ENCODE measurements around the gene RPS6KC1. TPM values are rescaled to one million over a fixed set of nuclear protein-coding genes. Genes with fewer than 3 reads are reported as not detected.
"Not testable (repeated sequence)": the region's sequence is repeated elsewhere in the genome, so short reads cannot be mapped to it uniquely, and the experiment has no call there.

RPS6KC1 gene
- polyA plus RNA-seq, 4 donors = 5.7 to 11.1 (median 5.8) TPM

- no peak for FAIRE-seq
- no peak overlapping the region for H3K27ac ChIP-seq (ENCODE audit: low read depth in 1 of 3, low read length in 2 of 3)
Observed at GRCh38 chr1:213135572-213135971, 84.5 kb downstream of the RPS6KC1 start.

GRCh38 chr1:213136190-213136917 is 85.3 kb downstream of the RPS6KC1 start:
- no peaks in the 10 kb centered on the region for H3K27me3 ChIP-seq (ENCODE audit: control insufficient read depth in 3 of 3, insufficient read depth in 3 of 3, low read length in 3 of 3)
- no peaks in the 10 kb centered on the region for H3K36me3 ChIP-seq (ENCODE audit: control insufficient read depth in 3 of 3, insufficient read depth in 2 of 3, low read depth in 1 of 3, low read length in 3 of 3)
- no peak overlapping the region for H3K4me3 ChIP-seq (ENCODE audit: low read depth in 1 of 3, low read length in 3 of 3)
- no peak overlapping the region for H3K27ac ChIP-seq (ENCODE audit: low read depth in 1 of 3, low read length in 2 of 3)
- peaks cover 0 to 3% (median 0%) of the 10 kb centered on the region in 3 donors for H3K4me1 ChIP-seq (ENCODE audit: control insufficient read depth in 3 of 3, insufficient read depth in 2 of 3, low read depth in 1 of 3, low read length in 2 of 3)
- WGBS, 3 donors = 25 to 57% (median 52%) methylated on average over 5 of the region's 5 CpGs
- DNase-seq (peak; percentile 48 to 66), FAIRE-seq (no peak)
- H3K9me3 ChIP-seq (ENCODE audit: control insufficient read depth in 2 of 2, insufficient read depth in 1 of 2, low read depth in 1 of 2, low read length in 1 of 2) = no peaks in the 10 kb centered on the region

More at GRCh38 chr1:213135572-213135971, 84.5 kb downstream of the RPS6KC1 start:
- H3K36me3 ChIP-seq (ENCODE audit: control insufficient read depth in 3 of 3, insufficient read depth in 2 of 3, low read depth in 1 of 3, low read length in 3 of 3) = no peaks in the 10 kb centered on the region
- H3K4me1 ChIP-seq (ENCODE audit: control insufficient read depth in 3 of 3, insufficient read depth in 2 of 3, low read depth in 1 of 3, low read length in 2 of 3) = peaks cover 0 to 3% (median 0%) of the 10 kb centered on the region in 3 donors
- H3K4me3 ChIP-seq (ENCODE audit: low read depth in 1 of 3, low read length in 3 of 3) = no peak overlapping the region
- peak; percentile 6 to 12 for DNase-seq
- H3K27me3 ChIP-seq (ENCODE audit: control insufficient read depth in 3 of 3, insufficient read depth in 3 of 3, low read length in 3 of 3) = no peaks in the 10 kb centered on the region
- H3K9me3 ChIP-seq (ENCODE audit: control insufficient read depth in 2 of 2, insufficient read depth in 1 of 2, low read depth in 1 of 2, low read length in 1 of 2) = no peaks in the 10 kb centered on the region

DNA sequence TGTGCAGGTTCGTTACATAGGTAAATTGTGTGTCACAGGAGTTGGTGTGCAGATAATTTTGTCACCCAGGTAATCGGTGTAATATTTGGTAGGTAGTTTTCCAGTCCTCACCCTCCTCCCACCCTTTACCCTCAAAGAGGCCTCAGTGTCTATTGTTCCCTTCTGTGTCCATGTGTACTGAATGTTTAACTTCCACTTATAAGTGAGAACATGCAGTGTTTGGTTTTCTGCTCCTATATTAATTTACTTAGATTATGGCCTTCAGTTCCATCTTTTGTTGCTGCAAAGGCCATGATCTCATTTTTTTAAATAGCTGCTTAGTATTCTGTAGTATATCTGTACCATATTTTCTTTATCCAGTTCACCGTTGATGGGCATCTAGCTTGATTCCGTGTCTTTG is 87.3 kb downstream of the RPS6KC1 start:
- DNase-seq (no peak), FAIRE-seq (no peak)
- H3K4me3 ChIP-seq (ENCODE audit: low read depth in 1 of 3, low read length in 3 of 3) = no peak overlapping the region
- no peaks in the 10 kb centered on the region for H3K9me3 ChIP-seq (ENCODE audit: control insufficient read depth in 2 of 2, insufficient read depth in 1 of 2, low read depth in 1 of 2, low read length in 1 of 2)
- no peaks in the 10 kb centered on the region for H3K27me3 ChIP-seq (ENCODE audit: control insufficient read depth in 3 of 3, insufficient read depth in 3 of 3, low read length in 3 of 3)
- H3K27ac ChIP-seq (ENCODE audit: low read depth in 1 of 3, low read length in 2 of 3) = no peak overlapping the region
- WGBS, 3 donors = 88 to 96% (median 92%) methylated on average over 4 of the region's 4 CpGs
- peaks cover 0 to 3% (median 0%) of the 10 kb centered on the region in 3 donors for H3K4me1 ChIP-seq (ENCODE audit: control insufficient read depth in 3 of 3, insufficient read depth in 2 of 3, low read depth in 1 of 3, low read length in 2 of 3)
- H3K36me3 ChIP-seq (ENCODE audit: control insufficient read depth in 3 of 3, insufficient read depth in 2 of 3, low read depth in 1 of 3, low read length in 3 of 3) = no peaks in the 10 kb centered on the region

- no peaks in the 10 kb centered on the region for H3K36me3 ChIP-seq (ENCODE audit: control insufficient read depth in 3 of 3, insufficient read depth in 2 of 3, low read depth in 1 of 3, low read length in 3 of 3)
- no peak overlapping the region for H3K27ac ChIP-seq (ENCODE audit: low read depth in 1 of 3, low read length in 2 of 3)
- H3K27me3 ChIP-seq (ENCODE audit: control insufficient read depth in 3 of 3, insufficient read depth in 3 of 3, low read length in 3 of 3) = no peaks in the 10 kb centered on the region
- DNase-seq (no peak), FAIRE-seq (no peak)
- H3K9me3 ChIP-seq (ENCODE audit: control insufficient read depth in 2 of 2, insufficient read depth in 1 of 2, low read depth in 1 of 2, low read length in 1 of 2) = no peaks in the 10 kb centered on the region
- H3K4me1 ChIP-seq (ENCODE audit: control insufficient read depth in 3 of 3, insufficient read depth in 2 of 3, low read depth in 1 of 3, low read length in 2 of 3) = peaks cover 0 to 3% (median 0%) of the 10 kb centered on the region in 3 donors
- no peak overlapping the region for H3K4me3 ChIP-seq (ENCODE audit: low read depth in 1 of 3, low read length in 3 of 3)
- WGBS, 3 donors = 85 to 100% (median 91%) methylated on average over 1 of the region's 1 CpG
Observed at GRCh38 chr1:213138892-213139291, 87.9 kb downstream of the RPS6KC1 start.

DNA sequence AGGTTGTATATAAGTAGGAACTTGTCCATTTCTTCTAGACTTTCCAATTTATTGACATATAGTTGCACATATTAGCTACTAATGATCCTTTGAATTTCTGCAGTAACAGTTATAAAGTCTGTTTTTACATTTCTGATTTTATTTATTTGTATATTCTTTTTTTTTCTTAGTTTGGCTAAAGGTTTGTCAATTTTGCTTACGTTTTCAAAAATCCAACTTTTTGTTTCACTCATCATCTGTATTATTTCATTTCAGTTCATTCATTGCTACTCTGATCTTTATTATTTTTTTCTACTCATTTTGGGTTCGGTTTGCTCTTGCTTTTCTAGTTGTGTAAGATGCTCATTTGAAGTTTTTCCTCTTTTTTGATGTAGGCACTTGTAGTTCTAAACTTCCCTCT is 97.9 kb downstream of the RPS6KC1 start:
- no peak for DNase-seq
- Histone ChIP-seq H3K27me3 (ENCODE audit: control insufficient read depth in 3 of 3, insufficient read depth in 3 of 3, low read length in 3 of 3) (no peaks in the 10 kb centered on the region), H3K4me1 (ENCODE audit: control insufficient read depth in 3 of 3, insufficient read depth in 2 of 3, low read depth in 1 of 3, low read length in 2 of 3) (no peaks in the 10 kb centered on the region), H3K27ac (ENCODE audit: low read depth in 1 of 3, low read length in 2 of 3) (no peak overlapping the region), H3K36me3 (ENCODE audit: control insufficient read depth in 3 of 3, insufficient read depth in 2 of 3, low read depth in 1 of 3, low read length in 3 of 3) (peaks cover 0 to 2% (median 0%) of the 10 kb centered on the region in 3 donors), H3K9me3 (ENCODE audit: control insufficient read depth in 2 of 2, insufficient read depth in 1 of 2, low read depth in 1 of 2, low read length in 1 of 2) (no peaks in the 10 kb centered on the region), H3K4me3 (ENCODE audit: low read depth in 1 of 3, low read length in 3 of 3) (no peak overlapping the region)
- 91 to 94% (median 92%) methylated on average over 2 of the region's 2 CpGs for WGBS, 3 donors
- FAIRE-seq = peak; percentile 70

- not testable (repeated sequence) for H3K27me3 ChIP-seq (ENCODE audit: control insufficient read depth in 3 of 3, insufficient read depth in 3 of 3, low read length in 3 of 3); H3K4me3 ChIP-seq (ENCODE audit: low read depth in 1 of 3, low read length in 3 of 3); H3K27ac ChIP-seq (ENCODE audit: low read depth in 1 of 3, low read length in 2 of 3); DNase-seq; H3K9me3 ChIP-seq (ENCODE audit: control insufficient read depth in 2 of 2, insufficient read depth in 1 of 2, low read depth in 1 of 2, low read length in 1 of 2); H3K4me1 ChIP-seq (ENCODE audit: control insufficient read depth in 3 of 3, insufficient read depth in 2 of 3, low read depth in 1 of 3, low read length in 2 of 3); FAIRE-seq
- no CpG with 5 or more reads among the region's 2 CpGs for WGBS, 3 donors
- H3K36me3 ChIP-seq (ENCODE audit: control insufficient read depth in 3 of 3, insufficient read depth in 2 of 3, low read depth in 1 of 3, low read length in 3 of 3) = peaks cover 0 to 12% (median 0%) of the 10 kb centered on the region in 3 donors
Observed at GRCh38 chr1:213150090-213150489, 99.0 kb downstream of the RPS6KC1 start.

GRCh38 chr1:213154056-213154685 is 103.1 kb downstream of the RPS6KC1 start:
- Histone ChIP-seq H3K27me3 (ENCODE audit: control insufficient read depth in 3 of 3, insufficient read depth in 3 of 3, low read length in 3 of 3) (no peaks in the 10 kb centered on the region), H3K27ac (ENCODE audit: low read depth in 1 of 3, low read length in 2 of 3) (no peak overlapping the region), H3K4me3 (ENCODE audit: low read depth in 1 of 3, low read length in 3 of 3) (no peak overlapping the region), H3K9me3 (ENCODE audit: control insufficient read depth in 2 of 2, insufficient read depth in 1 of 2, low read depth in 1 of 2, low read length in 1 of 2) (peaks cover 0 to 7% of the 10 kb centered on the region in 2 donors), H3K4me1 (ENCODE audit: control insufficient read depth in 3 of 3, insufficient read depth in 2 of 3, low read depth in 1 of 3, low read length in 2 of 3) (no peaks in the 10 kb centered on the region), H3K36me3 (ENCODE audit: control insufficient read depth in 3 of 3, insufficient read depth in 2 of 3, low read depth in 1 of 3, low read length in 3 of 3) (peaks cover 0 to 11% (median 0%) of the 10 kb centered on the region in 3 donors)
- 73 to 92% (median 88%) methylated on average over 3 of the region's 3 CpGs for WGBS, 3 donors
- no peak for DNase-seq
- no peak for FAIRE-seq

DNA sequence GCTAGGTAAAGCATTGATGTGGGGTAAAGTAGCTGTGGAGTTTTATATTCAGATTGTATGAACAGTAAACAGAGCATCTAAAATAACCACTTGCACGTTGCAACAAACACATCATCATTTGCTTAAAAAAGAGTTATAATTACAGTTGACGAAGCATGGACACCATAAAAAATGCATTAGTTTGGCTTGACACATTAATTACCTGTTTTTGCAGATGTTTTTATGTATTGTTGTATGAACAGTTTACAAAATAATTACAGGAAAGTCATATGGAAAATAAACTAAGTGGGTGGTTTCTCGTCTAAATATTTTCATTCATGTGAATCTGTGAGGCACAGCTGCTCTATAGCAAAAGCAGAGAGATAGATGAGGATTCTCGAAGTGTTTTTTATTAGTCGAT is 108.3 kb downstream of the RPS6KC1 start:
- DNase-seq = no peak
- peaks cover 0 to 7% of the 10 kb centered on the region in 2 donors for H3K9me3 ChIP-seq (ENCODE audit: control insufficient read depth in 2 of 2, insufficient read depth in 1 of 2, low read depth in 1 of 2, low read length in 1 of 2)
- WGBS, 3 donors = 71 to 93% (median 89%) methylated on average over 5 of the region's 5 CpGs
- no peak for FAIRE-seq
- H3K27me3 ChIP-seq (ENCODE audit: control insufficient read depth in 3 of 3, insufficient read depth in 3 of 3, low read length in 3 of 3) = no peaks in the 10 kb centered on the region
- H3K4me1 ChIP-seq (ENCODE audit: control insufficient read depth in 3 of 3, insufficient read depth in 2 of 3, low read depth in 1 of 3, low read length in 2 of 3) = no peaks in the 10 kb centered on the region
- peaks cover 0 to 7% (median 0%) of the 10 kb centered on the region in 3 donors for H3K36me3 ChIP-seq (ENCODE audit: control insufficient read depth in 3 of 3, insufficient read depth in 2 of 3, low read depth in 1 of 3, low read length in 3 of 3)
- no peak overlapping the region for H3K27ac ChIP-seq (ENCODE audit: low read depth in 1 of 3, low read length in 2 of 3)
- H3K4me3 ChIP-seq (ENCODE audit: low read depth in 1 of 3, low read length in 3 of 3) = no peak overlapping the region
